Stomach (tissue), 9 donors: ENCODE results near the gene TRIM27. TPM values are rescaled to one million over a fixed set of nuclear protein-coding genes. Genes with fewer than 3 reads are reported as not detected.

ENCODE experiments used
- DNase-seq, 2 donors: peaks; one replicate each; pipeline versions ENCODE4 v3.0.0 to v3.0.0-alpha.2; 2013 to 2019
- H3K27ac ChIP-seq, 5 donors: fragments of 200-600 bp in 4 of 5; sonication (generic) in 4 of 5; one replicate each; pipeline ENCODE4 v1.5.1; 2013 to 2019; ENCODE audit warnings: mild to moderate bottlenecking in 1 of 5, moderate library complexity in 1 of 5
- H3K27me3 ChIP-seq, 3 donors: fragments of 200-600 bp; sonication (generic); one replicate each; pipeline ENCODE4 v1.5.1; 2017 to 2019; ENCODE audit warnings: mixed run types in 1 of 3
- H3K36me3 ChIP-seq, 4 donors: fragments of 200-600 bp; sonication (generic); 1 replicate in 3 of 4; 2 replicates in 1 of 4; pipeline ENCODE4 v1.5.1; 2016 to 2019
- H3K4me1 ChIP-seq, 4 donors: fragments of 200-600 bp; sonication (generic); one replicate each; pipeline ENCODE4 v1.5.1; 2016 to 2019
- H3K4me3 ChIP-seq, 4 donors: fragments of 200-600 bp; sonication (generic) in 3 of 4; one replicate each; pipeline ENCODE4 v1.5.1; 2016 to 2019; ENCODE audit warnings: mild to moderate bottlenecking in 1 of 4
- H3K9me3 ChIP-seq, 4 donors: fragments of 200-600 bp; sonication (generic); one replicate each; pipeline ENCODE4 v1.5.1; 2016 to 2019
- EP300 ChIP-seq: sonication (generic); formaldehyde crosslinking; IDR thresholded peaks from one replicate; pipeline ENCODE4 v1.6.1; 2017; ENCODE audit warnings: antibody characterized with exemption
- POLR2A ChIP-seq, 4 donors: fragments of 450-650 bp; IDR thresholded peaks; one replicate each; pipeline ENCODE4 v1.6.1; 2016; ENCODE audit warnings: antibody characterized with exemption in 4 of 4, control low read depth in 2 of 4, mild to moderate bottlenecking in 1 of 4, moderate library complexity in 1 of 4
- POLR2AphosphoS5 ChIP-seq, 3 donors: sonication (generic); formaldehyde crosslinking; IDR thresholded peaks; one replicate each; pipeline ENCODE4 v1.6.1; 2016; ENCODE audit warnings: antibody characterized with exemption in 3 of 3
- WGBS, 5 donors: extraction: QIAGEN DNeasy Blood & Tissue Kit in 3 of 5; methylation state at CpG; one replicate each; pipeline versions ENCODE4 v1.1.5 to v1.1.7; 2013 to 2018; 5-methylcytosine and 5-hydroxymethylcytosine counted together
- intact Hi-C: fragments of 100-400 bp; cut with DNase I; formaldehyde crosslinking; loops from one replicate; pipeline ENCODE4 v1.15.1; 2023; ENCODE audit warnings: low total_unique reads
- polyA plus RNA-seq, 3 donors: library from polyadenylated mRNA; stranded (reverse); fragments of 200-250 nt; gene quantifications; one replicate each; pipeline ENCODE4 v1.2.3, GENCODE V29; 2013
- total RNA-seq, 5 donors: library from RNA; depleted of rRNA; stranded (reverse); fragments of >200 nt; gene quantifications; one replicate each; pipeline versions ENCODE4 v1.1.0 to v1.2.3, GENCODE V29; 2014 to 2016
- TF ChIP-seq, protein P1 (sequence below), 7 experiments: fragments of 450-650 bp in 4 of 7; fragments of 200-600 bp in 3 of 7; sonication (generic) in 3 of 7; IDR thresholded peaks; one replicate each; pipeline ENCODE4 v1.5.1; 2016 to 2019; ENCODE audit warnings: antibody characterized with exemption in 7 of 7, control low read depth in 2 of 7, mild to moderate bottlenecking in 1 of 7
- donor health status: healthy with polysubstance abuse.
- donor health status: Bipolar disorder and iron deficiency.
- donor health status: healthy.

Gene TRIM27
- total and polyA plus RNA-seq, 8 donors, result 24.2 to 102 (median 59.5) TPM

DNA sequence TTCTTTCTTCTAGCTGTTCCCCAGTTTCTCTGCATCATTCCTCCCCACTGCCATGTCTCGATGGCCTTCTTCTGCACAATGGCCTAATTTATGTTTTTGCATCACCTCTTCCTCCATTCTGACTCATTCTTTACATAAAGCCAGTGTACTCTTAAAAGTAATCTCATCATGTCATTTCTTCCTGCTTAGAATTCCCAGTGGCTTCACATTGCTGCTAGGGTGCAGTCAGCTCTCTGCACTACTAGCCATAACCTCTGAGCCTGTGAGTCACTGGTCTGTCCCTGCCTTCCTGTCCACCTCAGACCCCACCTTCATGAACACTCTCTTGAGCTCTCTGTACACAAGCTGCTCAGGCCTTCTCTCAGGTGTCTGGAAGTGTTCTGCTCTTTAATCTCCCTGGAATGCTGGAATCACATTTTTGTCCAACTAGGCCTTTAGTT lies 24.1 kb upstream of the TRIM27 start:
- H3K4me3 ChIP-seq, result no peak overlapping the region
- H3K36me3 ChIP-seq, result no peaks in the 10 kb centered on the region
- DNase-seq, result peak in 1 of 2 donors; percentile 71
- peak overlapping the region in 3 of 5 donors; percentile 19 to 36 (median 30) for H3K27ac ChIP-seq
- H3K9me3 ChIP-seq, result no peaks in the 10 kb centered on the region
- intact Hi-C loops, result no loop called here
- H3K27me3 ChIP-seq, result no peaks in the 10 kb centered on the region
- peaks cover 0 to 17% (median 12%) of the 10 kb centered on the region in 4 donors for H3K4me1 ChIP-seq
- WGBS, 5 donors, result 56 to 87% (median 61%) methylated on average over 1 of the region's 1 CpG
- TF ChIP-seq POLR2AphosphoS5 (IDR thresholded peaks at IDR 0.05) (no peak), EP300 (no peak), POLR2A (IDR thresholded peaks at IDR 0.05) (no peak)
- TF ChIP-seq, protein P1, sequence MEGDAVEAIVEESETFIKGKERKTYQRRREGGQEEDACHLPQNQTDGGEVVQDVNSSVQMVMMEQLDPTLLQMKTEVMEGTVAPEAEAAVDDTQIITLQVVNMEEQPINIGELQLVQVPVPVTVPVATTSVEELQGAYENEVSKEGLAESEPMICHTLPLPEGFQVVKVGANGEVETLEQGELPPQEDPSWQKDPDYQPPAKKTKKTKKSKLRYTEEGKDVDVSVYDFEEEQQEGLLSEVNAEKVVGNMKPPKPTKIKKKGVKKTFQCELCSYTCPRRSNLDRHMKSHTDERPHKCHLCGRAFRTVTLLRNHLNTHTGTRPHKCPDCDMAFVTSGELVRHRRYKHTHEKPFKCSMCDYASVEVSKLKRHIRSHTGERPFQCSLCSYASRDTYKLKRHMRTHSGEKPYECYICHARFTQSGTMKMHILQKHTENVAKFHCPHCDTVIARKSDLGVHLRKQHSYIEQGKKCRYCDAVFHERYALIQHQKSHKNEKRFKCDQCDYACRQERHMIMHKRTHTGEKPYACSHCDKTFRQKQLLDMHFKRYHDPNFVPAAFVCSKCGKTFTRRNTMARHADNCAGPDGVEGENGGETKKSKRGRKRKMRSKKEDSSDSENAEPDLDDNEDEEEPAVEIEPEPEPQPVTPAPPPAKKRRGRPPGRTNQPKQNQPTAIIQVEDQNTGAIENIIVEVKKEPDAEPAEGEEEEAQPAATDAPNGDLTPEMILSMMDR (IDR thresholded peaks at IDR 0.05), result no peak

DNA sequence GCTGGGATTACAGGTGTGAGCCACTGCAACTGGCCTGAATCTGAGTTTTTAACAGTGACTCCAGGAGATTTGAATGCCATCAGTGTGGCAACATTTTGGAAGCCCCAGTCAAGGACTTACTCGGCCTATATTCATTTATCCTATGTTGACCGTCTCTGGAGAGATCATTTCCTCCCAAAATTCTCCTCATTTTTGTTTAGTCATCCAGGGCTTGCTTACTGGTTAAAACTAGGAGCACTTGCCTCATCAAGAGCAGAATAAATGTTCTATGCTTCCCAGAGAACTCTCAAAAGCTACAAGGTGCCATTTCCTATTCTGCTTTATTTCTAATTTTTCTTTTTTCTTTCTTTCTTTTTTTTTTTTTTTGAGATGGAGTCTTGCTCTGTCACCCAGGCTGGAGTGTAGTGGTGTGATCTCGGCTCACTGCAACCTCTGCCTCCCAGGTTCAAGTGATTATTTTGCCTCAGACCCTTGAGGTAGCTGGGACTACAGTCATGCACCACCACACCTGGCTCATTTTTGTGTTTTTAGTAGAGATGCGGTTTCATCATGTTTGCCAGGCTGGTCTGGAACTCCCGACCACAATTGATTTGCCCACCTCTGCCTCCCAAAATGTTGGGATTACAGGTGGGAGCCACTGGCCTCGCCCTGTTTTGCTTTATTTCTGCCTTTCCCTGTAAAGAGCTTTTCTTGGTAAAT lies 23.4 kb upstream of the TRIM27 start:
- no peak for DNase-seq
- Histone ChIP-seq H3K4me3 (no peak overlapping the region), H3K27me3 (no peaks in the 10 kb centered on the region), H3K9me3 (no peaks in the 10 kb centered on the region), H3K27ac (peak overlapping the region in 1 of 5 donors; percentile 19), H3K4me1 (peaks cover 0 to 21% (median 16%) of the 10 kb centered on the region in 4 donors), H3K36me3 (no peaks in the 10 kb centered on the region)
- intact Hi-C loops, result no loop called here
- no peak for TF ChIP-seq POLR2A (IDR thresholded peaks at IDR 0.05)
- no peak for TF ChIP-seq EP300
- TF ChIP-seq POLR2AphosphoS5 (IDR thresholded peaks at IDR 0.05), result no peak
- TF ChIP-seq, protein P1 (IDR thresholded peaks at IDR 0.05), result no peak
- WGBS, 5 donors, result 77 to 85% (median 81%) methylated on average over 6 of the region's 6 CpGs

DNA sequence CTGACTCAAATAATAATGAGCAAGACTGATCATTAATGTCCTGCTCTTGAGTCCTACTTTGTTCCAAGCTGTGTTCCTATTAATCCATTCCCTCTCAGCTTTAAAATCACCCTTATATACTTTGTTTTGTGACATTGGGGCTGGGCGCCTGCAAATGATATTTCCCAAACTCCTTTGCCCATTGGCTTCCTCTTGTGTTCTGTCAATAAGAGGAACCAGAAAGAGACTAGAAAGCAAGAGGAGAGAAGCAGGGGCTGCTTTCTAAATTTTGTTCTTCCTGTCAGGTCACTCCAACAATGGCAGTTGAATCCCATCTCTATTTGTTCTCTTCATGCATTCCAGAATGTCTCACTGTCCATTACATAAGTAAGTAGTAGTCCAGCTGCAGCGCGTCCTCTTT lies 21.6 kb upstream of the TRIM27 start:
- TF ChIP-seq POLR2A (IDR thresholded peaks at IDR 0.05), result no peak
- no peak for TF ChIP-seq EP300
- TF ChIP-seq, protein P1 (IDR thresholded peaks at IDR 0.05), result no peak
- no peak for TF ChIP-seq POLR2AphosphoS5 (IDR thresholded peaks at IDR 0.05)

GRCh38 chr6:28944412-28944865 lies 20.7 kb upstream of the TRIM27 start:
- intact Hi-C loops, result loop anchor here (5.0 kb wide), 1 partner anchor 38 kb away; no protein-coding TSS in a partner anchor
- 3 to 8% (median 6%) methylated on average over 12 of the region's 12 CpGs for WGBS, 5 donors
- H3K27ac ChIP-seq, result peak overlapping the region; percentile 40 to 86 (median 77)

More for the DNA sequence above, 21.6 kb upstream of the TRIM27 start:
- Histone ChIP-seq H3K4me3 (no peak overlapping the region), H3K36me3 (no peaks in the 10 kb centered on the region), H3K27me3 (no peaks in the 10 kb centered on the region), H3K9me3 (no peaks in the 10 kb centered on the region), H3K27ac (no peak overlapping the region), H3K4me1 (peaks cover 4 to 39% (median 28%) of the 10 kb centered on the region in 4 donors)
- no peak for DNase-seq
- WGBS, 5 donors, result 81 to 93% (median 90%) methylated on average over 3 of the region's 3 CpGs
- intact Hi-C loops, result no loop called here

More at GRCh38 chr6:28944412-28944865, 20.7 kb upstream of the TRIM27 start:
- H3K36me3 ChIP-seq, result no peaks in the 10 kb centered on the region
- no peaks in the 10 kb centered on the region for H3K9me3 ChIP-seq
- peak; percentile 41 to 89 for DNase-seq
- no peaks in the 10 kb centered on the region for H3K27me3 ChIP-seq
- H3K4me3 ChIP-seq, result peak overlapping the region; percentile 48 to 56 (median 52)
- peak in 1 of 3 donors; percentile 67 for TF ChIP-seq POLR2AphosphoS5 (IDR thresholded peaks at IDR 0.05)
- TF ChIP-seq, protein P1 (IDR thresholded peaks at IDR 0.05), result no peak
- H3K4me1 ChIP-seq, result peaks cover 4 to 44% (median 34%) of the 10 kb centered on the region in 4 donors
